Panc1 (cell line): Measurements from ENCODE around the gene MSI2. TPM values are rescaled to one million over a fixed set of nuclear protein-coding genes. Genes with fewer than 3 reads are reported as not detected.

Experiments
- ATAC-seq: fragments of 200-7000 bp; cut with Tn5 transposase; 2 replicates; pipeline ENCODE4 v1.9.1; 2020; ENCODE audit warnings: mild to moderate bottlenecking, moderate library complexity
- BruUV-seq: library from RNA; stranded (reverse); fragments of 400-500 nt; replicated peaks from 2 replicates; lab custom pipeline; 2021; lab: Mats Ljungman, UMichigan
- CTCF ChIA-PET: fragments of 300-600 bp; sonication (Branson Sonifier 250); formaldehyde crosslinking; loops from one replicate; lab custom pipeline; 2022; ENCODE audit warnings: antibody characterized with exemption; lab: Charles Lee
- POLR2A ChIA-PET: fragments of 300-600 bp; sonication (Branson Sonifier 250); formaldehyde crosslinking; loops from one replicate; lab custom pipeline; 2022; ENCODE audit warnings: antibody characterized with exemption; lab: Charles Lee
- DNase-seq: peaks from one replicate; pipeline ENCODE4 v3.0.0-alpha.2; 2010; ENCODE audit warnings: low read depth, low spot score
- H3K27ac ChIP-seq: 2 replicates; pipeline ENCODE4 v1.5.1; 2011; ENCODE audit warnings: mild to moderate bottlenecking, low read length, inconsistent platforms
- H3K27me3 ChIP-seq: fragments of 200-500 bp; sonication (Bioruptor generic); 2 replicates; pipeline ENCODE4 v1.6.0; 2014; ENCODE audit warnings: low read length, inconsistent platforms; ENCODE audit not compliant: control insufficient read depth, insufficient read depth
- H3K36me3 ChIP-seq: fragments of 200-500 bp; sonication (Bioruptor generic); 2 replicates; pipeline ENCODE4 v1.5.1; 2014; ENCODE audit warnings: inconsistent platforms, mild to moderate bottlenecking, low read length, moderate library complexity; ENCODE audit not compliant: control insufficient read depth, insufficient read depth
- H3K4me1 ChIP-seq: 2 replicates; pipeline ENCODE4 v1.5.1; 2011; ENCODE audit warnings: inconsistent platforms, mild to moderate bottlenecking, low read length, moderate library complexity; ENCODE audit not compliant: control insufficient read depth, insufficient read depth
- H3K4me3 ChIP-seq, 2 experiments: 2 replicates each; pipeline ENCODE4 v1.5.1; 2011 to 2012; ENCODE audit warnings: low read depth in 2 of 2, low read length in 2 of 2, mild to moderate bottlenecking in 2 of 2, inconsistent platforms in 1 of 2, moderate library complexity in 1 of 2
- H3K9me3 ChIP-seq: fragments of 200-500 bp; sonication (Bioruptor generic); 2 replicates; pipeline ENCODE4 v1.5.1; 2014; ENCODE audit warnings: low read depth, mild to moderate bottlenecking, inconsistent platforms, low read length, moderate library complexity; ENCODE audit not compliant: control insufficient read depth, insufficient read depth
- POLR2AphosphoS5 ChIP-seq: IDR thresholded peaks from 2 replicates; pipeline ENCODE4 v1.6.1; 2012; ENCODE audit warnings: mild to moderate bottlenecking, low read depth, low read length, moderate library complexity
- REST ChIP-seq, 2 experiments: IDR thresholded peaks; 2 replicates each; pipeline ENCODE4 v1.6.1; 2011 to 2012; ENCODE audit warnings: low read depth in 2 of 2, control low read depth in 1 of 2, low read length in 1 of 2, mild to moderate bottlenecking in 1 of 2, moderate library complexity in 1 of 2; ENCODE audit not compliant: insufficient read depth in 1 of 2
- SIN3A ChIP-seq: IDR thresholded peaks from 2 replicates; pipeline ENCODE4 v1.6.1; 2012; ENCODE audit warnings: low read depth, mild to moderate bottlenecking, low read length, moderate library complexity, borderline replicate concordance; ENCODE audit not compliant: insufficient read depth
- TCF7L2 ChIP-seq: IDR thresholded peaks from 2 replicates; pipeline ENCODE4 v1.6.1; 2011; ENCODE audit warnings: mild to moderate bottlenecking, low read depth, low read length, inconsistent platforms
- in situ Hi-C: cut with HindIII; loops from 2 replicates; pipeline ENCODE4 v1.10.0; 2016; ENCODE audit warnings: low sequenced_read_pairs, low pct_unique_long_range_greater_than_20kb
- intact Hi-C: fragments of 100-400 bp; cut with micrococcal nuclease; formaldehyde crosslinking; loops from one replicate; pipeline ENCODE4 v1.10.0; 2022; ENCODE audit not compliant: unreplicated experiment
- total RNA-seq: library from RNA; stranded (reverse); gene quantifications from one replicate; pipeline ENCODE4 v1.2.1, GENCODE V29; 2021; ENCODE audit not compliant: unreplicated experiment
- TF ChIP-seq, protein P1 (sequence below): fragments of 450-650 bp; IDR thresholded peaks from 2 replicates; pipeline ENCODE4 v1.5.1; 2017; ENCODE audit warnings: mild to moderate bottlenecking

The MSI2 gene
- total RNA-seq, 1 experiment from 2014 or later, result 38.5 TPM

DNA sequence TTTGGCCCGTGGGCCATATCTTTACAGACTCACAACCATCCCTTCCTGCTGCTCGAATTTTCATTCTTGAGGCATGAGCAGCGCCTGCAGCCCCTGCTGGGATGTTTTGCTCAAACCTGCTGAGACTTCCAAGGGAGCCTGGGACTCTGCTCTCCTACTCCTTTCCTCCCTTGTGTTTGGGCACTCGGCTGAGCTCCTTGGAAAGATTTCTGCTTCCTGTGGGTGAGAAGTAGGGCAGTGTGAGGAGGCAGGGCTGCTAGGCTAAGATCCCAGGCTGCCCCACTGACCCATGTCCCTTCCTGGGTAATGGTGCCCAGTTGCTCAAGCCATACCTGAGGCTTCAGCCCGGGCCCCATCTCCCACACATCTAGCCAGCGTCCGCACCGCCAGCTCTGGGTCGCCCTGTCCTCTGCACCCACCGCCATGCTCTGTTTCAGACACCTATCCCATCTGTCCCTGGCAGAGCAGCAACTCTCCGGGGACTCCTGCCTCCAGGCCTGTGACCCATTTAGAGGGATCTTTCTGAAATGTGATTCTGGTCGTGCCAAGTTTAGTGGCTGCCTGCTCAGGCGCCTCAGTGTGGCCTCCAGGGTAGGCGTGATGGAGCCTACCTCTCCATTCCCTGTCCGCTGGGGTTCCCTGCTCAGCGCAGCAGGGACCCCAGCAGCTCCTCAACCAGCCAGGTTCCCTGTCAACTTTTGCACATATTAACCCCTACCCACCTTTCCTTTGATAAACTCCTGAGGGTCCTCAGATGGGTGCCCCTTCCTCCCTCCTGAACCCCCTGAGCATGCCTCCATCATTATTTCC, 298.7 kb downstream of the MSI2 start:
- BruUV-seq, result no TSS peak
- no peak for ATAC-seq
- no peaks in the 10 kb centered on the region for H3K4me1 ChIP-seq

GRCh38 chr17:57555636-57556175, 299.4 kb downstream of the MSI2 start:
- H3K4me1 ChIP-seq, result no peaks in the 10 kb centered on the region
- POLR2A ChIA-PET, result no interaction called here
- no peak for TF ChIP-seq TCF7L2
- TF ChIP-seq REST (IDR thresholded peaks at IDR 0.05; ENCODE audit: insufficient read depth in 1 of 2, low read depth in 2 of 2, low read length in 1 of 2), result no peak
- TF ChIP-seq SIN3A, result no peak
- TF ChIP-seq POLR2AphosphoS5, result no peak
- TF ChIP-seq, protein P1, sequence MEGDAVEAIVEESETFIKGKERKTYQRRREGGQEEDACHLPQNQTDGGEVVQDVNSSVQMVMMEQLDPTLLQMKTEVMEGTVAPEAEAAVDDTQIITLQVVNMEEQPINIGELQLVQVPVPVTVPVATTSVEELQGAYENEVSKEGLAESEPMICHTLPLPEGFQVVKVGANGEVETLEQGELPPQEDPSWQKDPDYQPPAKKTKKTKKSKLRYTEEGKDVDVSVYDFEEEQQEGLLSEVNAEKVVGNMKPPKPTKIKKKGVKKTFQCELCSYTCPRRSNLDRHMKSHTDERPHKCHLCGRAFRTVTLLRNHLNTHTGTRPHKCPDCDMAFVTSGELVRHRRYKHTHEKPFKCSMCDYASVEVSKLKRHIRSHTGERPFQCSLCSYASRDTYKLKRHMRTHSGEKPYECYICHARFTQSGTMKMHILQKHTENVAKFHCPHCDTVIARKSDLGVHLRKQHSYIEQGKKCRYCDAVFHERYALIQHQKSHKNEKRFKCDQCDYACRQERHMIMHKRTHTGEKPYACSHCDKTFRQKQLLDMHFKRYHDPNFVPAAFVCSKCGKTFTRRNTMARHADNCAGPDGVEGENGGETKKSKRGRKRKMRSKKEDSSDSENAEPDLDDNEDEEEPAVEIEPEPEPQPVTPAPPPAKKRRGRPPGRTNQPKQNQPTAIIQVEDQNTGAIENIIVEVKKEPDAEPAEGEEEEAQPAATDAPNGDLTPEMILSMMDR, result no peak
- H3K4me3 ChIP-seq, result no peak overlapping the region
- in situ Hi-C loops, result no loop called here
- CTCF ChIA-PET, result interaction anchor here (0.5 kb wide), 1 partner anchor 116 kb away, joined by 7 read pairs; no protein-coding TSS in a partner anchor
- no peak for ATAC-seq
- no peak overlapping the region for H3K27ac ChIP-seq
- no peaks in the 10 kb centered on the region for H3K9me3 ChIP-seq
- DNase-seq, result no peak
- no TSS peak for BruUV-seq
- intact Hi-C loops, result no loop called here
- no peaks in the 10 kb centered on the region for H3K27me3 ChIP-seq
- no peaks in the 10 kb centered on the region for H3K36me3 ChIP-seq

More for the DNA sequence above, 298.7 kb downstream of the MSI2 start:
- H3K4me3 ChIP-seq, result no peak overlapping the region
- TF ChIP-seq TCF7L2 (no peak), REST (IDR thresholded peaks at IDR 0.05; ENCODE audit: insufficient read depth in 1 of 2, low read depth in 2 of 2, low read length in 1 of 2) (no peak), SIN3A (no peak), POLR2AphosphoS5 (no peak)
- TF ChIP-seq, protein P1, result no peak
- ChIA-PET POLR2A (no interaction called here), CTCF (interaction anchor here (0.6 kb wide), 1 partner anchor 212 kb away, joined by 3 read pairs; no protein-coding TSS in a partner anchor)
- H3K36me3 ChIP-seq, result no peaks in the 10 kb centered on the region
- no peak overlapping the region for H3K27ac ChIP-seq
- no peaks in the 10 kb centered on the region for H3K9me3 ChIP-seq
- intact Hi-C loops, result no loop called here
- no peak for DNase-seq
- no peaks in the 10 kb centered on the region for H3K27me3 ChIP-seq
- in situ Hi-C loops, result no loop called here
